Osteocyte (in vitro differentiated cells): Measurements from ENCODE around the gene BAHCC1. TPM values are rescaled to one million over a fixed set of nuclear protein-coding genes. Genes with fewer than 3 reads are reported as not detected.
A peak's percentile ranks its signal among the peaks of the same experiment; 100 is the strongest.

ENCODE experiments used
- DNase-seq: peaks from one replicate; pipeline ENCODE4 v3.0.0; 2021; ENCODE audit warnings: mixed read lengths; ENCODE audit not compliant: unreplicated experiment; ENCODE audit errors: extremely low spot score
- H3K27ac Mint-ChIP-seq: one replicate; pipeline ENCODE4 v1.8.0; 2021; ENCODE audit warnings: mild to moderate bottlenecking, mixed read lengths; ENCODE audit not compliant: unreplicated experiment
- H3K27me3 Mint-ChIP-seq: one replicate; pipeline ENCODE4 v1.8.0; 2021; ENCODE audit warnings: mixed read lengths; ENCODE audit not compliant: unreplicated experiment
- H3K36me3 Mint-ChIP-seq: one replicate; pipeline ENCODE4 v1.8.0; 2021; ENCODE audit warnings: mixed read lengths; ENCODE audit not compliant: unreplicated experiment
- H3K4me1 Mint-ChIP-seq: one replicate; pipeline ENCODE4 v1.8.0; 2021; ENCODE audit warnings: mixed read lengths; ENCODE audit not compliant: unreplicated experiment
- H3K4me3 Mint-ChIP-seq: one replicate; pipeline ENCODE4 v1.8.0; 2021; ENCODE audit warnings: mild to moderate bottlenecking, moderate library complexity, mixed read lengths; ENCODE audit not compliant: unreplicated experiment
- H3K9me3 Mint-ChIP-seq: one replicate; pipeline ENCODE4 v1.8.0; 2021; ENCODE audit warnings: mixed read lengths; ENCODE audit not compliant: unreplicated experiment
- CTCF ChIP-seq: fragments of 200-600 bp; sonication (generic); IDR thresholded peaks from 2 replicates; pipeline ENCODE4 v1.5.0; 2021; ENCODE audit warnings: antibody characterized with exemption, mild to moderate bottlenecking, moderate library complexity
- total RNA-seq: library from RNA; stranded (reverse); gene quantifications from 2 replicates; pipeline ENCODE4 v1.2.1, GENCODE V29; 2021

Gene BAHCC1
- total RNA-seq, 1 donor from 2014 or later, result 55.7 TPM

GRCh38 chr17:81404558-81405165 is 9.4 kb downstream of the BAHCC1 start:
- no peak for TF ChIP-seq CTCF
- H3K27ac Mint-ChIP-seq, result peak overlapping the region; percentile 93
- no peak for DNase-seq
- no peaks in the 10 kb centered on the region for H3K9me3 Mint-ChIP-seq
- no peaks in the 10 kb centered on the region for H3K27me3 Mint-ChIP-seq
- peaks cover 83% of the 10 kb centered on the region for H3K4me1 Mint-ChIP-seq
- peak overlapping the region; percentile 27 for H3K4me3 Mint-ChIP-seq
- no peaks in the 10 kb centered on the region for H3K36me3 Mint-ChIP-seq

GRCh38 chr17:81405411-81405872 is 10.2 kb downstream of the BAHCC1 start:
- Mint-ChIP-seq H3K4me3 (peak overlapping the region; percentile 50), H3K27me3 (no peaks in the 10 kb centered on the region), H3K9me3 (no peaks in the 10 kb centered on the region), H3K36me3 (no peaks in the 10 kb centered on the region), H3K27ac (peak overlapping the region; percentile 93), H3K4me1 (peaks cover 83% of the 10 kb centered on the region)
- no peak for TF ChIP-seq CTCF
- no peak for DNase-seq

- Mint-ChIP-seq H3K9me3 (no peaks in the 10 kb centered on the region), H3K4me3 (no peak overlapping the region), H3K27me3 (no peaks in the 10 kb centered on the region), H3K36me3 (no peaks in the 10 kb centered on the region), H3K4me1 (peaks cover 75% of the 10 kb centered on the region), H3K27ac (peak overlapping the region; percentile 93)
- TF ChIP-seq CTCF, result no peak
- DNase-seq, result no peak
These were observed 11.1 kb downstream of the BAHCC1 start for GRCh38 chr17:81406117-81406953.

GRCh38 chr17:81408049-81408448 is 12.8 kb downstream of the BAHCC1 start:
- DNase-seq, result no peak
- TF ChIP-seq CTCF, result no peak

More at GRCh38 chr17:81408049-81408448, 12.8 kb downstream of the BAHCC1 start:
- Mint-ChIP-seq H3K4me1 (peaks cover 64% of the 10 kb centered on the region), H3K4me3 (no peak overlapping the region), H3K27ac (no peak overlapping the region), H3K36me3 (no peaks in the 10 kb centered on the region), H3K9me3 (no peaks in the 10 kb centered on the region), H3K27me3 (no peaks in the 10 kb centered on the region)
